Measurements from ENCODE around the gene APBA1. TPM values are rescaled to one million over a fixed set of nuclear protein-coding genes. Genes with fewer than 3 reads are reported as not detected.

The APBA1 gene
- total and polyA plus RNA-seq, 2 of the 4 experiments (the other 2 are of a cell fraction) = 3.8 to 5.1 TPM

DNA sequence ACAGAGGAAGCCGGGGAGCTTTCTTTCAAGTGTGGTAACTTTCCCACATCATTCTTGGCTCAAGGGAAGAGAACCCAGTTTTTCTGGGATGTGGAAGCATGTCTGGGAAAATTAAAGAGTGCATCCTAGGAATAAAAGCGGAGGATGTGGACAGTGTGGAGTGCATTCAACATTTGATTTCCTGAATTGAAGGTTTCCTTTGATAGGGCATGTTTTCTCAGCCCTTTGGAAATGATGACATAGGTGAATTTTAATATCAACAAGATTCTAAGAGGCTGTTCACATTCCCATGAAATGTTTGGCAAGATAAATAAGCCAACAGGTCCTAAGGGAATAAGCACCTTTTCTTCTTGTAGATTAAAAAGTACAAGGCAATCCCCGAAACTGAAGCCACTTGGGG is 283.6 kb downstream of the APBA1 start:
- Histone ChIP-seq H2BK15ac (ENCODE audit: low read depth, low read length) (no peak overlapping the region), H3K14ac (replicated peaks; ENCODE audit: low read depth, low read length) (no peak overlapping the region), H3K9me3 (ENCODE audit: control insufficient read depth, insufficient read depth, low read length) (no peaks in the 10 kb centered on the region), H3K9ac (ENCODE audit: low read depth, low read length) (no peak overlapping the region), H2AK9ac (replicated peaks; ENCODE audit: low read depth, low read length, poor library complexity) (no peak overlapping the region), H4K20me1 (ENCODE audit: insufficient read depth, low read length) (no peaks in the 10 kb centered on the region), H4K5ac (ENCODE audit: low read depth, low read length) (no peak overlapping the region), H3K79me1 (ENCODE audit: low read depth in 1 of 2, low read length in 2 of 2) (no peaks in the 10 kb centered on the region), H2BK5ac (ENCODE audit: low read depth, low read length, poor library complexity, severe bottlenecking) (no peak overlapping the region), H3K4me2 (ENCODE audit: low read depth, low read length) (no peak overlapping the region), H3K4me1 (ENCODE audit: control insufficient read depth, insufficient read depth, low read length) (no peaks in the 10 kb centered on the region), H4K8ac (ENCODE audit: low read depth in 2 of 2, low read length in 2 of 2) (no peak overlapping the region), H3K36me3 (ENCODE audit: control insufficient read depth, insufficient read depth, low read length) (no peaks in the 10 kb centered on the region), H3K18ac (ENCODE audit: low read depth, low read length) (no peak overlapping the region), H2AK5ac (ENCODE audit: low read depth, low read length) (no peak overlapping the region), H3K23ac (ENCODE audit: low read depth, low read length) (no peak overlapping the region), H3K27me3 (ENCODE audit: control insufficient read depth, insufficient read depth, low read length) (peaks cover 23% of the 10 kb centered on the region), H2BK20ac (ENCODE audit: low read depth, low read length) (no peak overlapping the region), H4K91ac (ENCODE audit: insufficient read depth, low read depth, low read length) (no peak overlapping the region), H2BK120ac (ENCODE audit: low read depth, low read length) (no peak overlapping the region), H3K4me3 (ENCODE audit: insufficient read depth, low read depth, low read length) (no peak overlapping the region), H3K56ac (ENCODE audit: extremely low read depth, insufficient read depth, low read length) (no peak overlapping the region), H2AFZ (replicated peaks; ENCODE audit: low read length, poor library complexity) (no peak overlapping the region), H3K4ac (ENCODE audit: low read depth, low read length) (no peak overlapping the region), H3K27ac (ENCODE audit: insufficient read depth, low read length) (no peak overlapping the region), H3K9me1 (ENCODE audit: insufficient read depth, low read length) (no peaks in the 10 kb centered on the region)
- no TSS peak for BruUV-seq (replicated peaks)
- TF ChIP-seq RFX5 (IDR thresholded peaks at IDR 0.05; ENCODE audit: low read depth, low read length) (no peak), RCOR1 (IDR thresholded peaks at IDR 0.05; ENCODE audit: insufficient replicate concordance, low read length) (no peak), BHLHE40 (IDR thresholded peaks at IDR 0.05; ENCODE audit: low read depth, low read length) (no peak), MAZ (IDR thresholded peaks at IDR 0.05; ENCODE audit: borderline replicate concordance, low read depth, low read length) (no peak), NFE2L2 (IDR thresholded peaks at IDR 0.05; ENCODE audit: low read depth, low read length) (no peak), MAFK (IDR thresholded peaks at IDR 0.05; ENCODE audit: low read depth, low read length) (no peak), SMC3 (IDR thresholded peaks at IDR 0.05; ENCODE audit: low read depth, low read length) (no peak), RAD21 (IDR thresholded peaks at IDR 0.05; ENCODE audit: low read length) (no peak), POLR2A (IDR thresholded peaks at IDR 0.05; ENCODE audit: low read depth, low read length) (no peak), CEBPB (IDR thresholded peaks at IDR 0.05; ENCODE audit: low read depth, low read length) (no peak), CHD1 (IDR thresholded peaks at IDR 0.05; ENCODE audit: low read depth, low read length) (no peak), FOS (IDR thresholded peaks at IDR 0.05; ENCODE audit: low read depth, low read length) (no peak), MXI1 (IDR thresholded peaks at IDR 0.05; ENCODE audit: borderline replicate concordance, low read depth, low read length) (no peak)
- TF ChIP-seq, protein P1, sequence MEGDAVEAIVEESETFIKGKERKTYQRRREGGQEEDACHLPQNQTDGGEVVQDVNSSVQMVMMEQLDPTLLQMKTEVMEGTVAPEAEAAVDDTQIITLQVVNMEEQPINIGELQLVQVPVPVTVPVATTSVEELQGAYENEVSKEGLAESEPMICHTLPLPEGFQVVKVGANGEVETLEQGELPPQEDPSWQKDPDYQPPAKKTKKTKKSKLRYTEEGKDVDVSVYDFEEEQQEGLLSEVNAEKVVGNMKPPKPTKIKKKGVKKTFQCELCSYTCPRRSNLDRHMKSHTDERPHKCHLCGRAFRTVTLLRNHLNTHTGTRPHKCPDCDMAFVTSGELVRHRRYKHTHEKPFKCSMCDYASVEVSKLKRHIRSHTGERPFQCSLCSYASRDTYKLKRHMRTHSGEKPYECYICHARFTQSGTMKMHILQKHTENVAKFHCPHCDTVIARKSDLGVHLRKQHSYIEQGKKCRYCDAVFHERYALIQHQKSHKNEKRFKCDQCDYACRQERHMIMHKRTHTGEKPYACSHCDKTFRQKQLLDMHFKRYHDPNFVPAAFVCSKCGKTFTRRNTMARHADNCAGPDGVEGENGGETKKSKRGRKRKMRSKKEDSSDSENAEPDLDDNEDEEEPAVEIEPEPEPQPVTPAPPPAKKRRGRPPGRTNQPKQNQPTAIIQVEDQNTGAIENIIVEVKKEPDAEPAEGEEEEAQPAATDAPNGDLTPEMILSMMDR (conservative IDR thresholded peaks at IDR 0.05; ENCODE audit: low read depth, low read length) = no peak
- TF ChIP-seq, protein P2, sequence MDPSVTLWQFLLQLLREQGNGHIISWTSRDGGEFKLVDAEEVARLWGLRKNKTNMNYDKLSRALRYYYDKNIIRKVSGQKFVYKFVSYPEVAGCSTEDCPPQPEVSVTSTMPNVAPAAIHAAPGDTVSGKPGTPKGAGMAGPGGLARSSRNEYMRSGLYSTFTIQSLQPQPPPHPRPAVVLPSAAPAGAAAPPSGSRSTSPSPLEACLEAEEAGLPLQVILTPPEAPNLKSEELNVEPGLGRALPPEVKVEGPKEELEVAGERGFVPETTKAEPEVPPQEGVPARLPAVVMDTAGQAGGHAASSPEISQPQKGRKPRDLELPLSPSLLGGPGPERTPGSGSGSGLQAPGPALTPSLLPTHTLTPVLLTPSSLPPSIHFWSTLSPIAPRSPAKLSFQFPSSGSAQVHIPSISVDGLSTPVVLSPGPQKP (IDR thresholded peaks at IDR 0.05; ENCODE audit: borderline replicate concordance, low read depth, low read length) = no peak
- TF ChIP-seq, protein P3, sequence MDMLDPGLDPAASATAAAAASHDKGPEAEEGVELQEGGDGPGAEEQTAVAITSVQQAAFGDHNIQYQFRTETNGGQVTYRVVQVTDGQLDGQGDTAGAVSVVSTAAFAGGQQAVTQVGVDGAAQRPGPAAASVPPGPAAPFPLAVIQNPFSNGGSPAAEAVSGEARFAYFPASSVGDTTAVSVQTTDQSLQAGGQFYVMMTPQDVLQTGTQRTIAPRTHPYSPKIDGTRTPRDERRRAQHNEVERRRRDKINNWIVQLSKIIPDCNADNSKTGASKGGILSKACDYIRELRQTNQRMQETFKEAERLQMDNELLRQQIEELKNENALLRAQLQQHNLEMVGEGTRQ (IDR thresholded peaks at IDR 0.05; ENCODE audit: low read depth, low read length) = no peak
- dilution Hi-C loops (cut with HindIII; ENCODE audit: low sequenced_read_pairs, unreplicated experiment) = no loop called here
- CTCF ChIA-PET = no interaction called here
- intact Hi-C loops (cut with micrococcal nuclease) = no loop called here
- WGBS, 2 experiments (ENCODE audit: extremely low coverage in 2 of 2, insufficient read length in 1 of 2) = no CpG with 5 or more reads among the region's 3 CpGs
- no peak for DNase-seq
- no peak for ATAC-seq (ENCODE audit: low read depth)
- in situ Hi-C loops (cut with MboI; ENCODE audit: low sequenced_read_pairs) = no loop called here
- POLR2A ChIA-PET (ENCODE audit: unreplicated experiment) = no interaction called here

Data from IMR-90 (cell line).